GM23248 (cell line): ENCODE results near the gene KAT8. TPM values are rescaled to one million over a fixed set of nuclear protein-coding genes. Genes with fewer than 3 reads are reported as not detected.
"Not testable (repeated sequence)": the region's sequence is repeated elsewhere in the genome, so short reads cannot be mapped to it uniquely, and the experiment has no call there.

ENCODE experiments used
- DNase-seq: peaks from one replicate; pipeline ENCODE4 v3.0.0-alpha.2; 2015
- H2AFZ ChIP-seq: fragments of 200-600 bp; sonication (generic); 2 replicates; pipeline ENCODE4 v1.6.1; 2016; ENCODE audit warnings: antibody characterized with exemption
- H3F3A ChIP-seq: fragments of 200-600 bp; sonication (generic); 2 replicates; pipeline ENCODE4 v1.6.1; 2016; ENCODE audit warnings: mild to moderate bottlenecking, antibody characterized with exemption, mixed run types; ENCODE audit not compliant: insufficient read depth
- H3K27ac ChIP-seq: fragments of 200-600 bp; sonication (generic); 2 replicates; pipeline ENCODE4 v1.5.1; 2016; ENCODE audit warnings: mild to moderate bottlenecking
- H3K27me3 ChIP-seq: fragments of 200-600 bp; sonication (generic); replicated peaks from 2 replicates; pipeline ENCODE4 v1.6.1; 2016; ENCODE audit warnings: mild to moderate bottlenecking; ENCODE audit not compliant: insufficient read depth
- H3K36me3 ChIP-seq: fragments of 200-600 bp; sonication (generic); 2 replicates; pipeline ENCODE4 v1.6.1; 2016; ENCODE audit warnings: low read depth, mild to moderate bottlenecking
- H3K4me1 ChIP-seq: fragments of 200-600 bp; sonication (generic); 2 replicates; pipeline ENCODE4 v1.6.1; 2016; ENCODE audit warnings: mild to moderate bottlenecking; ENCODE audit not compliant: insufficient read depth
- H3K4me2 ChIP-seq: fragments of 200-600 bp; sonication (generic); one replicate; pipeline ENCODE4 v1.6.1; 2016; ENCODE audit warnings: mild to moderate bottlenecking; ENCODE audit not compliant: unreplicated experiment
- H3K4me3 ChIP-seq: fragments of 200-600 bp; sonication (generic); 2 replicates; pipeline ENCODE4 v1.5.1; 2016; ENCODE audit warnings: mild to moderate bottlenecking
- H3K79me2 ChIP-seq: fragments of 200-600 bp; sonication (generic); 2 replicates; pipeline ENCODE4 v1.6.1; 2016; ENCODE audit warnings: mild to moderate bottlenecking; ENCODE audit not compliant: insufficient read depth
- H3K9ac ChIP-seq: fragments of 200-600 bp; sonication (generic); 2 replicates; pipeline ENCODE4 v1.6.1; 2016; ENCODE audit warnings: mild to moderate bottlenecking
- H3K9me2 ChIP-seq: fragments of 200-600 bp; sonication (generic); 2 replicates; pipeline ENCODE4 v1.6.1; 2016; ENCODE audit warnings: mixed run types, mild to moderate bottlenecking, moderate library complexity; ENCODE audit not compliant: insufficient read depth
- H3K9me3 ChIP-seq: fragments of 200-600 bp; sonication (generic); one replicate; pipeline ENCODE4 v1.6.1; 2017; ENCODE audit warnings: low read depth
- H4K20me1 ChIP-seq: fragments of 200-600 bp; sonication (generic); 2 replicates; pipeline ENCODE4 v1.6.0; 2016; ENCODE audit not compliant: insufficient read depth
- EZH2 ChIP-seq: fragments of 200-600 bp; sonication (generic); IDR thresholded peaks from 2 replicates; pipeline ENCODE4 v1.6.1; 2018; ENCODE audit warnings: antibody characterized with exemption, mild to moderate bottlenecking; ENCODE audit not compliant: insufficient read depth, poor library complexity, severe bottlenecking
- EZH2phosphoT487 ChIP-seq: fragments of 200-600 bp; sonication (generic); IDR thresholded peaks from 2 replicates; pipeline ENCODE4 v1.6.1; 2018; ENCODE audit warnings: antibody characterized with exemption, moderate library complexity, mild to moderate bottlenecking, low read depth; ENCODE audit not compliant: insufficient read depth
- WGBS, 2 experiments: methylation state at CpG; one replicate each; pipeline ENCODE4 v1.1.6; 2015 to 2017; ENCODE audit warnings: low lambda C conversion rate in 2 of 2, low coverage in 1 of 2; ENCODE audit errors: missing lambda C conversion rate in 2 of 2; 5-methylcytosine and 5-hydroxymethylcytosine counted together
- in situ Hi-C: fragments of 300-500 bp; cut with MboI; formaldehyde crosslinking; loops from 2 replicates; pipeline ENCODE4 v1.15.0; 2020
- polyA plus RNA-seq: library from polyadenylated mRNA; unstranded; fragments of >200 nt; fragmentation: Nextera tagmentation; extraction: Ambion mirVana; gene quantifications from 2 replicates; pipeline ENCODE4 v1.2.1, GENCODE V29; 2016
- total RNA-seq: library from RNA; depleted of rRNA; stranded (reverse); fragments of >200 nt; shearing (Covaris generic); gene quantifications from 2 replicates; pipeline ENCODE4 v1.2.3, GENCODE V29; 2014

The KAT8 gene
- total and polyA plus RNA-seq, 2 experiments from 2014 or later, result 18.4 to 50.9 TPM

DNA sequence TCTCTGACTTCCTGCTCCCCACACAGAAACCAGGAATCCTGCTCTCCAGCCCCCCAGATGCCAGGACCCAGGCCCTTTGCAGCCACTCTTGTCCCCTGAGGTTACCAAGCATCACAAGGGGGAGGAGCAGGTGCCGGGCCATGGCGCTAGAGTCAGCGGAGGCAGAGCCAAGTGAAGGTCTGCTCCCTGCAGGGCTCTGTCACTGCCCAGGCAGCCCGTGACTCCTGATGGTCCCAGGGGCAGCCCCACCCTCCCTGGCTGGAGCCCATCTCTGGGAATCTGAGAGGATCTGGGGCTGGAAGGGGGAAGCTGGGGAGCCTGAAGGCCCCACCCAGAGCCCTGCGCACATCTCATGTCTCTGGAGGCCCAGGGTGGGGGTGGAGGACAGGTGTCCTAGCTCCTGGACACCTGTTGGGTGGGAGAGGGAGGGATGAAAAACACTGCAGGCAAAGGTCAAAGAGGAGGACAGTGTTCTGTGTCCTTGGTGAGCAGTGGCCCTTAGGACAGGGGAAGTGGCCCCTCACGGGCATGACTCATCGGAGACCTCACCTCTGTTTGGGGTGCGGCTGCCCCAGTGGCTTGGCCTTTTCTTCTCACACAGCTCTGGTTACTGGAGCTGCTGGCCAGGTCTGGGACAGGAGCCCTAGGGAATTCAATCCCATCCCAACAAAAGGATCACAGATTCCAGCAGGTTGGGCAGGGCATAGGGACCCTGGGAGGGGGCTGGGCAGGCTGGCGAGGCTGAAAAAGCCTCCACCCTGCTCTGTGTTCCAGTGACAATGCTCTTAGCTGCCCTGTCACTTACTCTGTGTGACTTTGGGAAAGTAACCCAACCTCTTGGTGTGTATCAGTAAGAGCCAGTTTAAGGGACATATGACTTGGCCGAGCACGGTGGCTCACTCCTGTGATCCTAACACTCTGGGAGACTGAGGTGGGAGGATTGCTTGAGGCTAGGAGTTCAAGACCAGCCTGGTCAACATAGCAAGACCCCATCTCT is 32.7 kb downstream of the KAT8 start, which contains the start of gene PRSS36:
Gene PRSS36, minus strand, starts transcription at position 173 of the 997 bp plus-strand sequence. Its CDS starts 31 bp downstream, at position 142.
- Histone ChIP-seq H3K4me1 (no peaks in the 10 kb centered on the region), H3K79me2 (no peaks in the 10 kb centered on the region), H4K20me1 (no peaks in the 10 kb centered on the region), H2AFZ (no peak within 1 kb of the TSS), H3K9ac (no peak within 1 kb of the TSS), H3K27me3 (peaks cover 25% of the 10 kb centered on the region), H3K4me3 (no peak within 1 kb of the TSS), H3K27ac (no peak within 1 kb of the TSS), H3K9me3 (no peaks in the 10 kb centered on the region), H3K9me2 (no peaks in the 10 kb centered on the region), H3F3A (no peaks in the 10 kb centered on the region), H3K4me2 (no peak within 1 kb of the TSS), H3K36me3 (no peaks in the 10 kb centered on the region)
- in situ Hi-C loops, result no loop called here
- no peak for DNase-seq
- WGBS, 2 experiments, result 68 to 80% methylated on average over 10 to 11 of the region's 11 CpGs
- no peak for TF ChIP-seq EZH2phosphoT487
- no peak for TF ChIP-seq EZH2

DNA sequence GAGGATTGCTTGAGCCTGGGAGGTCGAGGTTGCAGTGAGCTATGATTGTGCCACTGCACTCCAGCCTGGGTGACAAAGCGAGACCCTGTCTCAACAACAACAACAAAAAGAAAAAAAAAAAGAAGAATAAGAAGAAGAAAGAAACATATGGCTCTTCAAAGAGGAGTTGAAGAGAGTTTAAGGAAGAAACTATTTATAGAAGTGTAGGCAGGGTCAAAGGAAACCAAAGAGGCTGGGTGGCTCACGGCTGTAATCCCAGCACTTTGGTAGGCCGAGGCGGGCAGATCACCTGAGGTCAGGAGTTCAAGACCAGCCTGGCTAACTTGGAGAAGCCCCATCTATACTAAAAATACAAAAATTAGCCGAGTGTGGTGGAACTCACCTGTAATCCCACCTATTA is 33.5 kb downstream of the KAT8 start:
- H3K9ac ChIP-seq, DNase-seq, in situ Hi-C loops, H3K79me2 ChIP-seq, H3K4me2 ChIP-seq, H3F3A ChIP-seq, H4K20me1 ChIP-seq, H3K4me3 ChIP-seq, H3K4me1 ChIP-seq, H3K27ac ChIP-seq, H2AFZ ChIP-seq, H3K9me3 ChIP-seq, H3K9me2 ChIP-seq, H3K36me3 ChIP-seq: not testable (repeated sequence)
- 75 to 76% methylated on average over 6 of the region's 6 CpGs for WGBS, 2 experiments
- H3K27me3 ChIP-seq, result peaks cover 24% of the 10 kb centered on the region

DNA sequence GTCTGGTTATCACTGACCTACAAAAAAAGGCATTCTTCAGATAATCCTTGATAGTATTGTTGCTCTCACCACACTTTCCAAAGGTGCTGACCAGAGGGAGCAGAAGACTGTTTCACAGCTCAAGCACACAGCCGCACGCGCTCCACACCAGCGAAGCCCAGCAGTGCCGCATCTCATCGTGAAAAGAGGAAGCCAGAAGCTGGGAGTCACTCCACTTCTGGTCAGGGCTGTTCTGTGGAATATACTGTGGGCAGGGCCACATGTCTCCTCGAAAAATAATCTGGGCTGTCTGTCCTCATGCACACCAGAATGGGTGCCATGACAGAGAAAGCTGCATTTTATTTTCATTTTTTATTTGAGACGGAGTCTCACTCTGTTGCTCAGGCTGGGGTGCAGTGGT is 39.7 kb downstream of the KAT8 start:
- Histone ChIP-seq H3F3A (no peaks in the 10 kb centered on the region), H3K36me3 (no peaks in the 10 kb centered on the region), H2AFZ (peak overlapping the region; percentile 70; the same call in 1 of the 2 replicates), H3K9ac (no peak overlapping the region), H3K79me2 (no peaks in the 10 kb centered on the region), H3K9me2 (no peaks in the 10 kb centered on the region), H3K27me3 (no peaks in the 10 kb centered on the region), H4K20me1 (no peaks in the 10 kb centered on the region), H3K4me2 (peak overlapping the region; percentile 43), H3K4me3 (peak overlapping the region; percentile 28; the same call in 1 of the 2 replicates), H3K27ac (no peak overlapping the region), H3K9me3 (no peaks in the 10 kb centered on the region), H3K4me1 (no peaks in the 10 kb centered on the region)
- DNase-seq, result peak; percentile 40
- TF ChIP-seq EZH2 (no peak), EZH2phosphoT487 (no peak)
- in situ Hi-C loops, result no loop called here
- 6 to 7% methylated on average over 8 of the region's 8 CpGs for WGBS, 2 experiments

DNA sequence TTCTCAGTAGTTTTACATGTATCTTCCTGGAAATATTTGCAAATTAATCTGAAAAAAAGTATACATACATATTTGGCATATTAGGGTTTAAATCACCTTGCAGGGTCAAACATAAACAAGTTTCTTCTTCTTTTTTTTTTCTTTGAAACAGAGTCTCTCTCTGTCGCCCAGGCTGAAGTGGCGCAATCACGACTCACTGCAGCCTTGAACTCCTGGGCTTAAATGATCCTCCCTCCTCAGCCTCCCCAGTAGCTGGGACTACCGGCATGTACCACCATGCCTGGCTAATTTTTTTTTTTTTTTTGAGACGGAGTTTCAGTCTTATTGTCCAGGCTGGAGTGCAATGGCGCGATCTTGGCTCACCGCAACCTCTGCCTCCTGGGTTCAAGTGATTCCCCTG is 49.9 kb downstream of the KAT8 start:
- Histone ChIP-seq H3K27me3 (no peaks in the 10 kb centered on the region), H3K36me3 (no peaks in the 10 kb centered on the region), H2AFZ (no peak overlapping the region), H3K9ac (no peak overlapping the region), H3K9me2 (no peaks in the 10 kb centered on the region), H3F3A (no peaks in the 10 kb centered on the region), H3K4me2 (no peak overlapping the region), H3K79me2 (no peaks in the 10 kb centered on the region), H3K4me1 (no peaks in the 10 kb centered on the region), H3K4me3 (no peak overlapping the region), H3K27ac (no peak overlapping the region), H4K20me1 (no peaks in the 10 kb centered on the region), H3K9me3 (no peaks in the 10 kb centered on the region)
- in situ Hi-C loops, result no loop called here
- TF ChIP-seq EZH2 (no peak), EZH2phosphoT487 (no peak)
- DNase-seq, result no peak
- WGBS, 2 experiments, result 81 to 85% methylated on average over 8 of the region's 8 CpGs
